OCI-LY3 (cell line): ENCODE data around the gene CACNA1C.

Experiments
- H2AFZ ChIP-seq: fragments of 200-600, 300-600 bp; shearing (Covaris generic); 2 replicates; pipeline ENCODE4 v1.6.0; 2014; ENCODE audit warnings: antibody characterized with exemption, low read depth, low read length
- H3K27ac ChIP-seq: fragments of 200-600, 300-600 bp; sonication (generic); 2 replicates; pipeline ENCODE4 v1.5.1; 2014; ENCODE audit warnings: mild to moderate bottlenecking, low read length, moderate library complexity, mixed read lengths
- H3K27me3 ChIP-seq: fragments of 200-600, 300-600 bp; sonication (generic); 2 replicates; pipeline ENCODE4 v1.6.1; 2014; ENCODE audit warnings: low read depth, low read length, mixed read lengths
- H3K36me3 ChIP-seq: fragments of 200-600, 300-600 bp; sonication (generic); replicated peaks from 2 replicates; pipeline ENCODE3; 2014; ENCODE audit warnings: low read depth, low read length, mixed read lengths
- H3K4me1 ChIP-seq: fragments of 300-600, 200-600 bp; sonication (generic); 2 replicates; pipeline ENCODE4 v1.6.1; 2014; ENCODE audit warnings: low read length, mixed read lengths
- H3K4me2 ChIP-seq: fragments of 200-600, 300-600 bp; sonication (generic); 2 replicates; pipeline ENCODE4 v1.6.1; 2014; ENCODE audit warnings: low read length, mixed read lengths
- H3K4me3 ChIP-seq: fragments of 300-600, 200-600 bp; sonication (generic); 2 replicates; pipeline ENCODE4 v1.5.1; 2014; ENCODE audit warnings: antibody characterized with exemption, mild to moderate bottlenecking, low read length, moderate library complexity
- H3K79me2 ChIP-seq: fragments of 300-600, 200-600 bp; shearing (Covaris generic); 2 replicates; pipeline ENCODE4 v1.6.1; 2014; ENCODE audit warnings: mild to moderate bottlenecking, low read length, mixed read lengths
- H3K9ac ChIP-seq: fragments of 300-600, 200-600 bp; shearing (Covaris generic); 2 replicates; pipeline ENCODE4 v1.6.0; 2014; ENCODE audit warnings: mild to moderate bottlenecking, low read length, moderate library complexity
- H3K9me3 ChIP-seq: fragments of 200-600, 300-600 bp; shearing (Covaris generic); 2 replicates; pipeline ENCODE4 v1.6.1; 2014; ENCODE audit warnings: low read length, mixed read lengths; ENCODE audit not compliant: insufficient read depth
- H4K20me1 ChIP-seq: fragments of 200-600, 300-600 bp; sonication (generic); 2 replicates; pipeline ENCODE4 v1.6.1; 2016; ENCODE audit warnings: low read length, mixed read lengths; ENCODE audit not compliant: insufficient read depth
- EZH2phosphoT487 ChIP-seq: fragments of 200-600 bp; shearing (Covaris generic); IDR thresholded peaks from 2 replicates; pipeline ENCODE4 v1.6.1; 2018; ENCODE audit warnings: antibody characterized with exemption, mixed run types, low read depth
- TF ChIP-seq, protein P1 (sequence below): fragments of 200-600, 300-600 bp; sonication (generic); IDR thresholded peaks from 2 replicates; pipeline ENCODE4 v1.5.1; 2014; ENCODE audit warnings: antibody characterized with exemption, low read length, low read depth

The CACNA1C gene

DNA sequence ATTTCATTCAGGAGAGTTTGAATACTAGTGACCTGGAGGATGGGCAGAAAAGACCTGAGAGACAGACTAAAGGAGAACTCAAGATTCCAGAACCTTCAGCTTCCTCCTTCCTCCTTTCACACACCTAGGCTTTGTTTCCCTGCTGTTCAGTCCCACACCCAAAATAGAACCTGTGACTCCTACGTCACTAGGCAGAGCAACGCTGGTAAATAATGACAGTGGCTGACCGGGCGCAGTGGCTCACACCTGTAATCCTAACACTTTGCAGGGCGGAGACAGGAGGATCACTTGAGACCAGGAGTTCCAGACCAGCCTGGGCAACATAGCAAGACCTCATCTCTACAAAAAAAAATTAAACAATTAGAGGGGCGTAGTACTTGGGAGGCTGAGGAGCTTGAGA is 575.6 kb downstream of the CACNA1C start:
- Histone ChIP-seq H3K79me2 (no peaks in the 10 kb centered on the region), H3K4me2 (no peak overlapping the region), H2AFZ (no peak overlapping the region), H3K36me3 (no peaks in the 10 kb centered on the region), H3K27me3 (peaks cover 14% of the 10 kb centered on the region), H3K9ac (no peak overlapping the region), H3K4me3 (no peak overlapping the region), H3K27ac (no peak overlapping the region), H3K4me1 (peaks cover 23% of the 10 kb centered on the region), H4K20me1 (no peaks in the 10 kb centered on the region), H3K9me3 (no peaks in the 10 kb centered on the region)
- TF ChIP-seq, protein P1, sequence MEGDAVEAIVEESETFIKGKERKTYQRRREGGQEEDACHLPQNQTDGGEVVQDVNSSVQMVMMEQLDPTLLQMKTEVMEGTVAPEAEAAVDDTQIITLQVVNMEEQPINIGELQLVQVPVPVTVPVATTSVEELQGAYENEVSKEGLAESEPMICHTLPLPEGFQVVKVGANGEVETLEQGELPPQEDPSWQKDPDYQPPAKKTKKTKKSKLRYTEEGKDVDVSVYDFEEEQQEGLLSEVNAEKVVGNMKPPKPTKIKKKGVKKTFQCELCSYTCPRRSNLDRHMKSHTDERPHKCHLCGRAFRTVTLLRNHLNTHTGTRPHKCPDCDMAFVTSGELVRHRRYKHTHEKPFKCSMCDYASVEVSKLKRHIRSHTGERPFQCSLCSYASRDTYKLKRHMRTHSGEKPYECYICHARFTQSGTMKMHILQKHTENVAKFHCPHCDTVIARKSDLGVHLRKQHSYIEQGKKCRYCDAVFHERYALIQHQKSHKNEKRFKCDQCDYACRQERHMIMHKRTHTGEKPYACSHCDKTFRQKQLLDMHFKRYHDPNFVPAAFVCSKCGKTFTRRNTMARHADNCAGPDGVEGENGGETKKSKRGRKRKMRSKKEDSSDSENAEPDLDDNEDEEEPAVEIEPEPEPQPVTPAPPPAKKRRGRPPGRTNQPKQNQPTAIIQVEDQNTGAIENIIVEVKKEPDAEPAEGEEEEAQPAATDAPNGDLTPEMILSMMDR, result no peak
- TF ChIP-seq EZH2phosphoT487, result no peak

DNA sequence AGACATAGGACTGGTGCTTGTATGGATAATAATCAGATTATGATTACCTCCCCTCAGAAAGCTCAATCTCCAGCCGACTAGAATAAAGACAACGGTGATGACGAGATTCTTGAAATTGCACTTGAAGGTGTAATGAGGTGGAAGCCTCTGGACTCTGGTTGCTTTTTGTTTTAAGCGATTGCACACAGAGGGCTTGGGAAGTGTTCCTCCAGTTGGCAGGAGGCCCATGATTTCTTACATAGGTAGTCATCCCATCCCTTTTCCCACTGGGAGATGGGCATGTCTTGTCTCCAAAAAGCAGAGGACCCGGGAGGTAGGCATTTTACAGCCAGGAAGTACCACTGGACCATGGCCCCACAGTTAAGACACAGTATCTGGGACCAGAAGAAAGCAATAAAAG is 576.3 kb downstream of the CACNA1C start:
- H2AFZ ChIP-seq, result no peak overlapping the region
- H3K9me3 ChIP-seq, result no peaks in the 10 kb centered on the region
- H3K27me3 ChIP-seq, result peaks cover 8% of the 10 kb centered on the region
- H3K27ac ChIP-seq, result no peak overlapping the region
- H3K9ac ChIP-seq, result no peak overlapping the region
- no peak overlapping the region for H3K4me2 ChIP-seq
- no peaks in the 10 kb centered on the region for H4K20me1 ChIP-seq
- H3K4me1 ChIP-seq, result peaks cover 23% of the 10 kb centered on the region
- no peaks in the 10 kb centered on the region for H3K36me3 ChIP-seq
- TF ChIP-seq EZH2phosphoT487, result no peak
- TF ChIP-seq, protein P1, result no peak
- H3K79me2 ChIP-seq, result no peaks in the 10 kb centered on the region
- H3K4me3 ChIP-seq, result no peak overlapping the region

DNA sequence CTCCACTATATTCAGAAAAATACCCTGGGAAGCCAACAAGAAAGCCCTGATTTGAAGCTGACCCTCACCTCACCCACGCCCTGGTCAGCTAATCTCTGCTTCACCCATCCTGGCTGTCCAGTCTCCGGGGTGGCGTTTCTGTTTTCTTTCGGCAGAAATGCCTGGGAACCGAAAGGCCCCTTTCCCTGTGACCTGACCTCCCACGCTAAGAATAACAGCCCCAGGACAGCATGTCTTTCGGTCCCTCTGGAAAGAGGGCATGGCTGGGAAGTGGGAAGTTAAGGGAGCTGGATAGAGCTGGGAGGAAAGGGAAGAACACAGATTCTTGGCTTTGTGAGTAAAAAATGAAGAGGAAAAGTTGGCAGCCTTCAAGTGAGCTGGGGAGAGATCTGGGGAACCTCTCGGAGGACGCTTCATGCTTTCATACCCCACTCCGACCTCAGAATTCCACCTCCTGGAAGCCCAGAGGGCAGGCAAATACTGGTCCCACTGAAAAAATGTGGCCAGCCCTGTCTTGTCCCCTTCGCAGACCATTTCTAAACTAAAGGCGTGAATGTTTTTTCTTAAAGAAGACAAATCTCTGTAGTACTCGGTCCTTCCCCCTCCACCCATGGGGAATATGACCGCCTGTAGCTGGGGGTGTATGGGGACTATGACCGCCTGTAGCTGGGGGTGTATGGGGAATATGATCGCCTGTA is 579.0 kb downstream of the CACNA1C start:
- Histone ChIP-seq H2AFZ (no peak overlapping the region), H3K9ac (no peak overlapping the region), H3K79me2 (no peaks in the 10 kb centered on the region), H3K4me1 (peaks cover 14% of the 10 kb centered on the region), H4K20me1 (no peaks in the 10 kb centered on the region), H3K27me3 (peaks cover 8% of the 10 kb centered on the region), H3K4me2 (no peak overlapping the region), H3K4me3 (no peak overlapping the region), H3K36me3 (no peaks in the 10 kb centered on the region), H3K9me3 (no peaks in the 10 kb centered on the region), H3K27ac (no peak overlapping the region)
- TF ChIP-seq, protein P1, result no peak
- TF ChIP-seq EZH2phosphoT487, result no peak

DNA sequence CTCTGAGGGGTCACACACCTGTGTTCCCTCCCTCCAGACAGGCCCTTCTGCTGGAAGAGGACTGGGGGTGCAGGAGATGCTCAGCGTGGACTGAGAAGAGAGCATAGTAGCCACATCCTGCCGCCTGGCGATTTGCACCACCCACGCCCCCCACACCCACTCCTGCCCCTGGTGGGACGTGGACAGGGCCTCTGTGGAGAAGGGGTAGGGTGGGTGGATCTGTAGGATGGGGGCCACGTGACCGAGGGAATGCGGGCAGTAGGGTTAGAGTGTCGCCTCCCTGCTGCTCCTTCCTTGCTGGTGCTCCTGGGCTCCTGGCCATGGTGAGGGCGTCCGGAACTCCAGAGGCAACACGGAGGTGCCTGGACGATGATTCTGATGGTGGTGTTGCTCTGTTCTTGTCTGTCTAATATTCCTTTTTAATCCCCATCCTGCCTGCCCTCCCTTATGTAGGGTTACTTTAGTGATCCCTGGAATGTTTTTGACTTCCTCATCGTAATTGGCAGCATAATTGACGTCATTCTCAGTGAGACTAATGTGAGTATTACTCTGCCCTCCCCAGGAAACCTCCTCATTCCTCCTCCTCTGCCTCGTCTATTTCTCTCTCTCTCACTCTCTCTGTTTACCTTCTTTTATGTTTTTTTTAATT is 580.5 kb downstream of the CACNA1C start:
- Histone ChIP-seq H3K27ac (no peak overlapping the region), H3K4me3 (no peak overlapping the region), H3K27me3 (peaks cover 8% of the 10 kb centered on the region), H3K9ac (no peak overlapping the region), H3K9me3 (no peaks in the 10 kb centered on the region), H3K4me1 (peaks cover 8% of the 10 kb centered on the region), H4K20me1 (no peaks in the 10 kb centered on the region), H3K36me3 (no peaks in the 10 kb centered on the region), H3K4me2 (no peak overlapping the region), H3K79me2 (no peaks in the 10 kb centered on the region), H2AFZ (no peak overlapping the region)
- TF ChIP-seq EZH2phosphoT487, result no peak
- TF ChIP-seq, protein P1, result no peak
